Aorta (tissue), 5 donors: Measurements from ENCODE around the gene SYP. TPM values are rescaled to one million over a fixed set of nuclear protein-coding genes. Genes with fewer than 3 reads are reported as not detected.

Source experiments
- ATAC-seq: fragments of 200-7000 bp; cut with Tn5 transposase; one replicate; pipeline ENCODE4 v1.9.1; 2022; ENCODE audit warnings: moderate library complexity; ENCODE audit not compliant: low FRiP score
- DNase-seq, 2 donors: peaks; one replicate each; pipeline ENCODE4 v3.0.0-alpha.2; 2020
- H3K27ac ChIP-seq, 2 donors: one replicate each; pipeline ENCODE4 v1.5.1; 2013; ENCODE audit warnings: low read length in 2 of 2, mild to moderate bottlenecking in 2 of 2, moderate library complexity in 2 of 2, control low read depth in 1 of 2, inconsistent platforms in 1 of 2, low read depth in 1 of 2
- H3K27me3 ChIP-seq, 2 donors: one replicate each; pipeline ENCODE4 v1.6.1; 2013; ENCODE audit warnings: control low read depth in 1 of 2, low read length in 1 of 2, mild to moderate bottlenecking in 1 of 2, moderate library complexity in 1 of 2; ENCODE audit not compliant: insufficient read depth in 2 of 2, control insufficient read depth in 1 of 2
- H3K36me3 ChIP-seq, 2 donors: one replicate each; pipeline ENCODE4 v1.6.1; 2013; ENCODE audit warnings: control low read depth in 1 of 2, low read length in 1 of 2, mild to moderate bottlenecking in 1 of 2; ENCODE audit not compliant: insufficient read depth in 2 of 2, control insufficient read depth in 1 of 2
- H3K4me1 ChIP-seq, 2 donors: one replicate each; pipeline ENCODE4 v1.6.1; 2013; ENCODE audit warnings: low read length in 2 of 2, control low read depth in 1 of 2, mild to moderate bottlenecking in 1 of 2, moderate library complexity in 1 of 2; ENCODE audit not compliant: insufficient read depth in 2 of 2, control insufficient read depth in 1 of 2
- H3K4me3 ChIP-seq, 2 donors: one replicate each; pipeline ENCODE4 v1.5.1; 2013; ENCODE audit warnings: low read length in 2 of 2, control low read depth in 1 of 2, mild to moderate bottlenecking in 1 of 2
- H3K9me3 ChIP-seq: one replicate; pipeline ENCODE4 v1.6.1; 2013; ENCODE audit warnings: mild to moderate bottlenecking, low read length; ENCODE audit not compliant: control insufficient read depth
- WGBS, 2 donors: extraction: QIAGEN DNeasy Blood & Tissue Kit; methylation state at CpG; one replicate each; pipeline ENCODE4 v1.1.7; 2013; 5-methylcytosine and 5-hydroxymethylcytosine counted together
- intact Hi-C, 2 donors: fragments of 100-400 bp; cut with DNase I; formaldehyde crosslinking; loops; one replicate each; pipeline versions ENCODE4 v1.14.2 to v1.15.0; 2022
- polyA plus RNA-seq, 2 donors: library from polyadenylated mRNA; stranded (reverse); fragments of 200-250 nt; gene quantifications; one replicate each; pipeline ENCODE4 v1.2.3, GENCODE V29; 2013
- total RNA-seq, 2 donors: library from RNA; stranded (reverse); fragmentation: NEBNext Ultra II Directional; extraction: Animal tissue kit (Norgen Biotek cat#: 25700); gene quantifications; one replicate each; pipeline ENCODE4 v1.2.1, GENCODE V29; 2021
- donor health status: healthy with polysubstance abuse.
- donor health status: Bipolar disorder and iron deficiency.
- donor health status: DM: no; HTN: no; CAD: no.
- donor health status: DM: no; HTN: no; CAD: no.
- donor health status: DM: yes; HTN: yes; CAD: no.

Gene SYP
- total and polyA plus RNA-seq, 4 donors: 2.4 to 5.3 (median 3.7) TPM

DNA sequence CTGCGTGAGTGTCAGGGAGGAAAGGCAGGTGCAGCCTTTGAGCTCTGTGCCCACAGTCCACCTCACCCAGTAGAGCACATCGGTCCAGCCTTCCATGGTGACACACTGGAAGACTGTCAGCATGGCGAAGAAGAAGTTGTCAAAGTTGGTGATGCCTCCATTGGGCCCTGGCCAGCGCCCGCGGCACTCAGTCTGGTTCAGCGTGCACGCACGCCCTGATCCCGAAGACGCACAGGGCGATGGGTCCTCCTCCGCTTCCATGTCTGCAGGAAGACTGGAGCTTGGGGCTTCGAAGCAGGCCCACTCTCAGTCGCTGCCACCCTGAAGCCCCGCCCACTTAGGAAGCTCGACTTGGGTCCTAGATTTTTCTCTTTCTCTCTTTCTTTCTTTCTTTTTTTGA lies 28.2 kb upstream of the SYP start:
- Histone ChIP-seq H3K4me3 (no peak overlapping the region), H3K4me1 (no peaks in the 10 kb centered on the region), H3K27me3 (no peaks in the 10 kb centered on the region), H3K27ac (no peak overlapping the region), H3K9me3 (no peaks in the 10 kb centered on the region), H3K36me3 (no peaks in the 10 kb centered on the region)
- 83 to 88% methylated on average over 17 of the region's 17 CpGs for WGBS, 2 donors
- ATAC-seq: no peak
- no peak for DNase-seq
- intact Hi-C loops: no loop called here

DNA sequence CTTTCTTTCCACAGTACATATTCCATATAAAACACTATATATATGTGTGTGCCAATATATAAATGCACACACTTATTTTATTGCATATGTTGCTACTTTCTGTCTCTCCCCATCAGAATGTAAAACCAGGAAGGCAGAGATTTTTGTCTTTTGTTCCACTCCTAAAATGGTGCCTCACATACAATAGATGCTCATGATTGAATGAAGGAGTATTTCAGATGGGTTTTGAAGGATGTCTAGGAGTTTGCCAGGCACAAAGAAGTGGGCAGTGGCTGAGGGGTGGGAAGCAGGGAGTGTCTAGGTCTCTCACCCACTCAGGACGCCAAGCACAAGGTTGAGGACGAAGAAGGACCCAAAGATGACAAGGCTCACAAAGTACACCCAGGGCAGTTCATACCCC lies 27.7 kb upstream of the SYP start:
- Histone ChIP-seq H3K4me3 (no peak overlapping the region), H3K9me3 (no peaks in the 10 kb centered on the region), H3K36me3 (no peaks in the 10 kb centered on the region), H3K4me1 (no peaks in the 10 kb centered on the region), H3K27ac (no peak overlapping the region), H3K27me3 (no peaks in the 10 kb centered on the region)
- WGBS, 2 donors: 63 to 92% methylated on average over 2 of the region's 2 CpGs
- DNase-seq: no peak
- intact Hi-C loops: no loop called here
- no peak for ATAC-seq

DNA sequence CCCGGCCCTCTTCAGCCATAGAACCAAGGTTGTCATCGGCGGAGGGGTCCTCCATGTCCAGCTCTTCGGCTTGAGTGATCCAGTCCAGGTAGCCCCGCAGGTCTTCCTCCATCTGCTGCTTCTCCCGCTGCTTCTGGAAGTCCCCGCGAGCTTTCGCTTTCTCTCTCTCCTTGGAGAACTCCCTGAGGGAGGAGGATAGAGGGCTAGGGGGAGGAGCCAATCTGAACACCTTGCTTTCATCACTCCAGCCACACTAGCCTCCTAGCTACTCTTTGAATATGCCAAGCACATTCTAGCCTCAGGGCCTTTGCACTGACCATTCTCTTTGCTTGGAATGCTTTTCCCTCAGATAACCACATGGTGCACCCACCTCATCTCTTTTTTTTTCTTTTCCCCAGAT lies 27.0 kb upstream of the SYP start:
- WGBS, 2 donors: 85 to 92% methylated on average over 8 to 9 of the region's 9 CpGs
- intact Hi-C loops: no loop called here
- no peaks in the 10 kb centered on the region for H3K27me3 ChIP-seq
- H3K4me3 ChIP-seq: no peak overlapping the region
- ATAC-seq: no peak
- no peak overlapping the region for H3K27ac ChIP-seq
- no peak for DNase-seq
- H3K9me3 ChIP-seq: no peaks in the 10 kb centered on the region
- H3K4me1 ChIP-seq: no peaks in the 10 kb centered on the region
- H3K36me3 ChIP-seq: no peaks in the 10 kb centered on the region

DNA sequence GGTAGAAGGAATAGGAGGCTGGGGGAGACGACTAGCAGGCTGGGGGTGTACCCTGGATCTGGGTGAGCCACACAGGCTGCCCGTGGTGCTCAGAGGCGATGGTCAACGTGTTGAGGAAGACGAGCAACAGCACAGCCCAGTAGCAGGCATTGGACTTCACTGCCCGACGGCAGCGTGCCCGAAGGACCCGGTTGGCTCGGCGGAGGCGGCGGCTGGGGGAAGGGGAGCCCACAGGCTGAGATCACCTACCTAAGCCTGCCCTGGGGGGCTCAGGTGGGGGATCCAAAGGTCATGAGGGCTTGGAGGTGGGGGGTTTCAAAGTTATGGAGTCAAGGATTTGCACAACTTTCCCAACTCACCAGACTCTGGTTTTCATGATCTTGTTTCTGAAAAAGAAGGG lies 25.9 kb upstream of the SYP start:
- no peak for DNase-seq
- Histone ChIP-seq H3K27ac (no peak overlapping the region), H3K4me1 (no peaks in the 10 kb centered on the region), H3K36me3 (no peaks in the 10 kb centered on the region), H3K27me3 (no peaks in the 10 kb centered on the region), H3K4me3 (no peak overlapping the region), H3K9me3 (no peaks in the 10 kb centered on the region)
- no peak for ATAC-seq
- intact Hi-C loops: no loop called here
- WGBS, 2 donors: 60 to 66% methylated on average over 11 to 14 of the region's 14 CpGs

DNA sequence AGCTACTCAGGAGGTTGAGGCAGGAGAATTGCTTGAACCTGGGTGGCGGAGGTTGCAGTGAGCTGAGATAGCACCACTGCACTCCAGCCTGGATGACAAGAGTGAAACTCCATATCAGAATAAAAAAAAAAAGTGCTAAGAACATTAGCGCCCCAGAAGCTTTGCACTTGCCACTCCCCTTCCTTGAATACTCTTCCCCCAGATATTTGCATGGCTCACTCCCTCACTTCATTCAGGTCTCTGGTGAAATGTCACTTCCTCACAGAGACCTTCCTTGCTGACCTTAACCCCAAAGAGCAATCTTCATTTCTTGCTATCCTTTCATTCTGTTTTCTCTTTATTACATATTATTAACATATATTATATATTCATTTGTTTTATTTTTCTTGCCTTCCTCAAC lies 21.9 kb upstream of the SYP start:
- H3K36me3 ChIP-seq: no peaks in the 10 kb centered on the region

DNA sequence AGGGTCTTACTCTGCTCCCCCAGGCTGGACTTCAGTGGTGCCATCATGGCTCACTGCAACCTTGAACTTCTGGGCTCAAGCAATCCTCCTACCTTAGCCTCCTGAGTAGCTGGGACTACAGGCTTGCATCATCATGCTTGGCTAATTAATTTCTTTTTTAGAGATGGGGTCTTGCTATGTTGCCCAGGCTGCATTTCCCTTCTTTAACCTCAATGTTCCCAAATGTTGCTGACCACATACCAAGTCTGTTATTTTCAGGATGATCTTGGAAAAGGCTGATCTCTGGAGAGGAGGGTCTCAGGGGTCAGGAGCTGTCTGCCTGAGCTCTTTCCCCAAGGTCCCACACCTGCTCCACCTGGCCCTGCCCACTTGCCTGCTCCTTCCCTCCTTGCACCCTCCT lies 20.1 kb upstream of the SYP start:
- Histone ChIP-seq H3K36me3 (no peaks in the 10 kb centered on the region), H3K9me3 (no peaks in the 10 kb centered on the region), H3K4me3 (no peak overlapping the region), H3K27me3 (no peaks in the 10 kb centered on the region), H3K4me1 (no peaks in the 10 kb centered on the region), H3K27ac (no peak overlapping the region)
- no peak for ATAC-seq
- DNase-seq: no peak
- intact Hi-C loops: no loop called here

More for the DNA sequence above, 21.9 kb upstream of the SYP start:
- H3K9me3 ChIP-seq: no peaks in the 10 kb centered on the region
- DNase-seq (no peak), ATAC-seq (no peak)
- H3K27ac ChIP-seq: no peak overlapping the region
- H3K4me3 ChIP-seq: no peak overlapping the region
- H3K4me1 ChIP-seq: no peaks in the 10 kb centered on the region
- intact Hi-C loops: no loop called here
- H3K27me3 ChIP-seq: no peaks in the 10 kb centered on the region
- 75 to 77% methylated on average over 2 of the region's 2 CpGs for WGBS, 2 donors

DNA sequence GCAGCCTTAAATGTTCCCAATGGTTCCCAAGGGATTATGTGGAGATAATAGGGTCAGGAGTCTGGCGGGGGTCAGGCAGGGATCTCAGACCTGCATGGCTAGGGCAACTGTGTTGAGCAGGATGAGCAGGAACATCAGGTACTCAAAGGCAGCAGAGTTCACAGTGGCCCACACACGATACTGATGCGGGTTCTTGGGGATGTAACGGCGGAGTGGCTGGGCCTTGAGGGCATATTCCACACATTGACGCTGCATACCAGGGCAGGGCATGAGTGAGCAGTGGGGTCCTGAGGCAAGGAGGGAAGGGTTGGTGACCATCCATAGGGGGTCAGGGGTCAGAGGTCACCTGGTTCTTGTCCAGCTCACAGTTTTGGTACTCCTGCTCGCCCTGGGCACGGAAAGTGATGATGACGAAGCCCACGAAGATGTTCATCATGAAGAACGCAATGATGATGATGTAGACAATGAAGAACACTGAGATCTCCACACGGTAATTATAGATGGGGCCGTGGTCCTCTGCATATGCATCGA lies 15.1 kb upstream of the SYP start:
- Histone ChIP-seq H3K9me3 (no peaks in the 10 kb centered on the region), H3K36me3 (no peaks in the 10 kb centered on the region), H3K27me3 (no peaks in the 10 kb centered on the region), H3K27ac (no peak overlapping the region), H3K4me3 (no peak overlapping the region), H3K4me1 (no peaks in the 10 kb centered on the region)
- intact Hi-C loops: no loop called here
- no peak for DNase-seq
- no peak for ATAC-seq
- WGBS, 2 donors: 79 to 87% methylated on average over 14 of the region's 14 CpGs

DNA sequence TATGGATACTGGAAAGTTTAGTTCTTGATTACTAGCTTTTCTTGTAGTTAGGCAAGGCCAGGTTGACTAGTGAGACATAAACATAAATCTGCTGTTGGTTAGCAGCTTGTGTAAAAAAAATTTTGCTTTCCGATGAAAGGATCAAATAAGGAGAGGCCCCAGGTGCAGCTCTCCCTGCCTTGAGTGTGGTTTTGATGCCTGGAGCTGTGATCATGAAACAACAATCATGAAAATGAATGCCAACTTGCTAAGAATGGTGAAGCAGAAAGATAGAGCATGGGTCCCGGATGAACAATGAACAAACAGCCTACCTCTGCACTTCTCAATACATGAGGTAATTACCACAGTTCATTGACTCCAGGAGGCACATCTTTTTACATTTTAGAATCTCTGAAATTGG lies 14.4 kb upstream of the SYP start:
- DNase-seq: no peak
- Histone ChIP-seq H3K4me3 (no peak overlapping the region), H3K36me3 (no peaks in the 10 kb centered on the region), H3K9me3 (no peaks in the 10 kb centered on the region), H3K27me3 (no peaks in the 10 kb centered on the region), H3K4me1 (no peaks in the 10 kb centered on the region), H3K27ac (no peak overlapping the region)
- WGBS, 2 donors: 79 to 86% methylated on average over 2 of the region's 2 CpGs
- no peak for ATAC-seq
- intact Hi-C loops: no loop called here

DNA sequence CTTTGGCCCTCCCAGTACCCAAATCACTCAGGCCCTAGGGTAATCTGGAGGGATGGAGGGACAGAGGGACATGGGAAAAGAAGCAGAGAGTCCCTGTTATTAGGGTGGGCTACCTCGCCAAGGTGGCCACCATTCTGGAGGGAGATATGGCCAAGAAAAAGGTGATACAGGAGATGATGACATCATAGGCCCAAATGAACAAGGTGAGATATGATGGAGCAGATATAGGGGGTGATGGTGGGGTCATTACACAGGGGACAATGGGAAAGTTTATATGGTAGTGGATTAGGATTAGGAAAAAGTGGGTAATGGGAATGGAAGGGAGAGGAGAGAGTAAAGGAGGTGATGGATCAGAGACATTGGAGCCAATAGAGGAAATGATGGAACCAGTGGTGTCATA lies 12.9 kb upstream of the SYP start:
- Histone ChIP-seq H3K27me3 (no peaks in the 10 kb centered on the region), H3K27ac (no peak overlapping the region), H3K4me1 (no peaks in the 10 kb centered on the region), H3K9me3 (no peaks in the 10 kb centered on the region), H3K4me3 (no peak overlapping the region), H3K36me3 (no peaks in the 10 kb centered on the region)
- intact Hi-C loops: no loop called here
- DNase-seq (no peak), ATAC-seq (no peak)
- WGBS, 2 donors: 53 to 72% methylated on average over 1 of the region's 1 CpG
